Stimulated activated memory B cell treated with anti-CD40 and anti-IgM and Interleukin-4, amounts not matched to agents 10 μg/mL and 1 μg/mL and 100 μg/mL, for 72 hours (primary cell): ENCODE data around the gene TCF23.

Source experiments
- ATAC-seq: fragments of 150-1000 bp; cut with Tn5 transposase; 2 replicates; pipeline ENCODE4 v1.10.0; 2021
- H3K27ac Mint-ChIP-seq: one replicate; pipeline ENCODE4 v1.8.0; 2022; ENCODE audit warnings: mild to moderate bottlenecking, mixed read lengths
- H3K27me3 Mint-ChIP-seq: one replicate; pipeline ENCODE4 v1.8.0; 2022; ENCODE audit warnings: mixed read lengths
- H3K36me3 Mint-ChIP-seq: one replicate; pipeline ENCODE4 v1.8.0; 2022; ENCODE audit warnings: mixed read lengths
- H3K4me1 Mint-ChIP-seq: one replicate; pipeline ENCODE4 v1.8.0; 2022; ENCODE audit warnings: mixed read lengths
- H3K4me3 Mint-ChIP-seq: one replicate; pipeline ENCODE4 v1.8.0; 2022; ENCODE audit warnings: mild to moderate bottlenecking, moderate library complexity, mixed read lengths
- H3K9me3 Mint-ChIP-seq: one replicate; pipeline ENCODE4 v1.8.0; 2022; ENCODE audit warnings: mixed read lengths

TCF23 gene

GRCh38 chr2:27122791-27123190, 26.0 kb upstream of the TCF23 start:
- Mint-ChIP-seq H3K4me1 (peaks cover 25% of the 10 kb centered on the region), H3K9me3 (no peaks in the 10 kb centered on the region), H3K36me3 (no peaks in the 10 kb centered on the region), H3K27me3 (peaks cover 28% of the 10 kb centered on the region), H3K4me3 (peak overlapping the region; percentile 83), H3K27ac (peak overlapping the region; percentile 74)
- no peak for ATAC-seq

GRCh38 chr2:27123302-27124150, 25.3 kb upstream of the TCF23 start, which contains the start of gene ABHD1:
TSS of gene ABHD1 (plus strand) at chr2:27123815. CDS start at chr2:27123949, 134 bp downstream.
- Mint-ChIP-seq H3K4me3 (peak within 1 kb of the TSS; percentile 83), H3K36me3 (no peaks in the 10 kb centered on the region), H3K27ac (peak within 1 kb of the TSS; percentile 74), H3K9me3 (no peaks in the 10 kb centered on the region), H3K4me1 (peaks cover 20% of the 10 kb centered on the region), H3K27me3 (peaks cover 20% of the 10 kb centered on the region)
- peak; percentile 89 for ATAC-seq

DNA sequence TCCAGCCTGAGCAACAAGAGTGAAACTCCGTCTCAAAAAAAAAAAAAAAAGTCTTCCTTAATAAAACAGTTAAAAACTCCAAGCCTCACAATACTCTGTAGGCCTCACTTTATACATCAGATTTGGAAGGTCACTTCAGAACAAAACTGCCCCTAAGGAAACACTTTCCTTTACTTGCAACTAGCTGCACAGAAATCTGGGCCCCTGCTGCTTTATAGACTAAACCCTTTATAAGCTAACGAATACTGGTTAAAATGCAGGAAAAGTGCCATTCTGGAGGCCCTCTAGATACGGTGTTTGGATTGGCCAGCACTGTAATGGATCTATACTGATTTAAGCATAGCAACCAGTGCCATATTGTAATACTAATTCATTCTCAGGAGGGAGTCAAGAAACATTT, 23.7 kb upstream of the TCF23 start:
- H3K27me3 Mint-ChIP-seq, result peaks cover 5% of the 10 kb centered on the region

GRCh38 chr2:27126252-27126710, 22.5 kb upstream of the TCF23 start:
- no peak overlapping the region for H3K27ac Mint-ChIP-seq
- peaks cover 21% of the 10 kb centered on the region for H3K4me1 Mint-ChIP-seq
- no peak for ATAC-seq
- no peaks in the 10 kb centered on the region for H3K27me3 Mint-ChIP-seq
- H3K9me3 Mint-ChIP-seq, result no peaks in the 10 kb centered on the region
- peaks cover 21% of the 10 kb centered on the region for H3K36me3 Mint-ChIP-seq
- no peak overlapping the region for H3K4me3 Mint-ChIP-seq

More for the DNA sequence above, 23.7 kb upstream of the TCF23 start:
- Mint-ChIP-seq H3K27ac (no peak overlapping the region), H3K4me3 (no peak overlapping the region), H3K36me3 (peaks cover 9% of the 10 kb centered on the region), H3K4me1 (peaks cover 21% of the 10 kb centered on the region), H3K9me3 (no peaks in the 10 kb centered on the region)
- ATAC-seq, result no peak

- no peak for ATAC-seq
- H3K9me3 Mint-ChIP-seq, result no peaks in the 10 kb centered on the region
Observed at GRCh38 chr2:27127883-27128667, 20.7 kb upstream of the TCF23 start.

DNA sequence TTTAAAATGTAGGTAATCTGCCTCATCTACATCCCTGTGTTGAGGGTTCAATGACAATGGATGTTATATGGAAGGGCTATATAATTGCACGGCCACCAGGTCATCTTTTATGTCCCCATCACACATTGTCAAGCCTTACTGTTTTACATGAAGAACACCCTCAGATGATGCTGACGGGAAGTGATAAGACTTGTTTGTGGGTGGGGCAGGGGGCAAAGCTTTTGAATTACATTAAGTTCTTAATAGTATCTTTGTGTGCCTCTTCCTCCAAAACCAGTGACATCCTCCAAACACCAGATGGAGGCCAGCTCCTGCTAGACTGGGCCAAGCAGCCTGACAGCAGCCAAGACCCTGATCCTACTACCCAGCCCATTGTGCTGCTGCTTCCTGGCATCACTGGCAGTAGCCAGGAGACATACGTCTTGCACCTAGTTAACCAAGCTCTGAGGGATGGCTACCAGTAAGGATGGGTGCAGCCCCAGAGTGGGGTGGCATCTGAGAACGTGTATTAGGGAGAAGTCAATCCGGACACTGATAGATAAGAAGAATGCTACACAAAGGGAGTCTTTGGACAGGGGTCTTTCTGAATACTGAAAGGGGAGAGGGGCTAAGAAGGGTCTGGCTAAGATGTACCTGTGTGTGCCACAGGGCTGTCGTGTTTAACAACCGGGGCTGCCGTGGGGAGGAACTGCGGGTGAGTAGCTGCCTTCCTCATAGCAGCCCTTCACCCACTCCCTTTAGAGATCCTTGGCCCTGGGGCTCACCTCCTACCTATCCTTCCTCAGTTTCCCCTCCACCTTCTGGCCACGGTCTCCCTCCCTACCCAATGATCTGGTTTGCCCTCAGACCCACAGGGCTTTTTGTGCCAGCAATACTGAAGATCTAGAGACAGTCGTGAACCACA, 19.9 kb upstream of the TCF23 start:
- ATAC-seq, result no peak
- Mint-ChIP-seq H3K4me3 (no peak overlapping the region), H3K36me3 (peaks cover 39% of the 10 kb centered on the region), H3K27me3 (no peaks in the 10 kb centered on the region), H3K9me3 (no peaks in the 10 kb centered on the region), H3K4me1 (peaks cover 23% of the 10 kb centered on the region), H3K27ac (no peak overlapping the region)

More at GRCh38 chr2:27127883-27128667, 20.7 kb upstream of the TCF23 start:
- H3K27me3 Mint-ChIP-seq, result no peaks in the 10 kb centered on the region
- peaks cover 35% of the 10 kb centered on the region for H3K36me3 Mint-ChIP-seq
- peaks cover 23% of the 10 kb centered on the region for H3K4me1 Mint-ChIP-seq
- no peak overlapping the region for H3K4me3 Mint-ChIP-seq
- no peak overlapping the region for H3K27ac Mint-ChIP-seq

GRCh38 chr2:27130396-27130795, 18.4 kb upstream of the TCF23 start:
- Mint-ChIP-seq H3K9me3 (no peaks in the 10 kb centered on the region), H3K4me3 (no peak overlapping the region), H3K4me1 (peaks cover 20% of the 10 kb centered on the region), H3K27me3 (no peaks in the 10 kb centered on the region), H3K27ac (no peak overlapping the region), H3K36me3 (peaks cover 39% of the 10 kb centered on the region)
- ATAC-seq, result no peak

GRCh38 chr2:27131429-27131828, 17.4 kb upstream of the TCF23 start:
- ATAC-seq, result no peak
- H3K36me3 Mint-ChIP-seq, result peaks cover 39% of the 10 kb centered on the region
- H3K4me1 Mint-ChIP-seq, result peaks cover 20% of the 10 kb centered on the region
- no peak overlapping the region for H3K4me3 Mint-ChIP-seq
- H3K27ac Mint-ChIP-seq, result no peak overlapping the region
- H3K9me3 Mint-ChIP-seq, result no peaks in the 10 kb centered on the region
- no peaks in the 10 kb centered on the region for H3K27me3 Mint-ChIP-seq

DNA sequence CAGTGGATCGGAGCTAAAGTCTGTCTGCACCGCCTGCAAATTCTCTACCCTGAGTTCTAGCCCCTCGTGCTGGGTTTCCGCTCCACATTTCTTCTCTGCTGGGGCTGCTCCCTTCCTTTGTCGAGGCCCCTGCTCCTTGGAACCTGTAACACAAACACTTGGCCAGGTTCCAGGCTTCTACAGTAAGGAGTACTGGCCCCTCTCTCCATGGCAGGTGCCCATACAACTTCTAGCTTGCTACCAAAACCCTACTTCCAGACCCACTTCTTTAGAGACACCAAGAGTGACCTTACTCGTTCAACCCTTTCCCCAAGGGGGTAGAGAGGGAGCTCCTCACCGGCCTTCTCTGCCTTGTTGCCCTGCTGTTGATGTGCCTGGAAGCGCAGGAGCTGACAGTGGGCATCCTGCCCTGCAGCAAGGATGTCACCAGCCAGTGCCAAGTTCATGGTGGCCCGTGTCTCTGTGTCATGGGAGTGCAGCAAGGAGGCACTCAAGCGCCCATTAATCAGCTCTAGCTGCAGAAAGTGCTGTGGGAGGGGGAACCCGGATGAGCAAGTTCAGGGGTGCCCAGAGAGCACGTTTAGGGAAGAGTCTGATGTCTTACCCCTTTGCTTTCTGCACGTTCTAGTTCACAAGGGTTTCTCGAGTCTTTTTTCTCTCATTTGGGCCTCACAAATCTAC, 15.5 kb upstream of the TCF23 start:
- no peaks in the 10 kb centered on the region for H3K9me3 Mint-ChIP-seq
- ATAC-seq, result no peak
- H3K36me3 Mint-ChIP-seq, result peaks cover 39% of the 10 kb centered on the region
- no peaks in the 10 kb centered on the region for H3K27me3 Mint-ChIP-seq
- H3K4me1 Mint-ChIP-seq, result peaks cover 20% of the 10 kb centered on the region
- peak overlapping the region; percentile 89 for H3K4me3 Mint-ChIP-seq
- H3K27ac Mint-ChIP-seq, result peak overlapping the region; percentile 87

GRCh38 chr2:27133905-27134780, 14.7 kb upstream of the TCF23 start, which contains the start of gene PREB:
TSS of gene PREB (minus strand) at chr2:27134636. CDS start at chr2:27134421, 215 bp downstream.
- peak; percentile 96 for ATAC-seq
- peaks cover 38% of the 10 kb centered on the region for H3K36me3 Mint-ChIP-seq
- no peaks in the 10 kb centered on the region for H3K9me3 Mint-ChIP-seq
- no peaks in the 10 kb centered on the region for H3K27me3 Mint-ChIP-seq
- H3K4me3 Mint-ChIP-seq, result peak within 1 kb of the TSS; percentile 89
- peak within 1 kb of the TSS; percentile 87 for H3K27ac Mint-ChIP-seq
- peaks cover 18% of the 10 kb centered on the region for H3K4me1 Mint-ChIP-seq

- ATAC-seq, result no peak
- H3K27me3 Mint-ChIP-seq, result no peaks in the 10 kb centered on the region
- no peaks in the 10 kb centered on the region for H3K9me3 Mint-ChIP-seq
- peak overlapping the region; percentile 89 for H3K4me3 Mint-ChIP-seq
- peaks cover 13% of the 10 kb centered on the region for H3K4me1 Mint-ChIP-seq
- H3K27ac Mint-ChIP-seq, result peak overlapping the region; percentile 87
- H3K36me3 Mint-ChIP-seq, result peaks cover 31% of the 10 kb centered on the region
Observed at GRCh38 chr2:27134781-27135477, 13.9 kb upstream of the TCF23 start.

DNA sequence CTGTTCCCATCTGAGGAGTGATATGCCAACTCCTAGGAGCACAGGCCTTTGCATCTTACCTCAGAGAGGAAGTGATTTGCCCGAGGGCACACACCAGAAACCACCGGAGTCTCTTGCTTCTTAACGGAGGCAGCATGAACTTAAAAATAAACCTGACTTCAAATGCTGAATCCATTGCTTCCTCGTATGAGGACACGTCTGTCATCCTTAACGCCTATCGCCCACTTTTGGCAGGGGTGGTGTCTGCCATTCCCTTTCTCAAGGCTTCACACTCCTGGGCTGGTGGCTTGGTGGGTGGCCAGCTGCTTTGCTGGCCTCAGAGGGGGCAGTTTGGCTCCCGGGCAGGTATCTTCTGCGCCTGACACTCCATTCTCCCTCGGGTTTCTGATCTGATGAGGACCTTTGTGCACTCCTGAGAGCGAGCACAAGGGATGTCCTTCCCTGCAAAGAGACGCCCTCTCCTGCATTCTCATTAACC, 13.3 kb upstream of the TCF23 start:
- H3K9me3 Mint-ChIP-seq, result no peaks in the 10 kb centered on the region
- no peaks in the 10 kb centered on the region for H3K27me3 Mint-ChIP-seq
- H3K36me3 Mint-ChIP-seq, result peaks cover 25% of the 10 kb centered on the region
- H3K27ac Mint-ChIP-seq, result peak overlapping the region; percentile 87
- peak overlapping the region; percentile 89 for H3K4me3 Mint-ChIP-seq
- H3K4me1 Mint-ChIP-seq, result peaks cover 13% of the 10 kb centered on the region
- no peak for ATAC-seq

GRCh38 chr2:27136751-27137150, 12.1 kb upstream of the TCF23 start:
- H3K4me1 Mint-ChIP-seq, result peaks cover 13% of the 10 kb centered on the region
- H3K36me3 Mint-ChIP-seq, result peaks cover 13% of the 10 kb centered on the region
- no peak overlapping the region for H3K27ac Mint-ChIP-seq
- ATAC-seq, result no peak
- no peaks in the 10 kb centered on the region for H3K9me3 Mint-ChIP-seq
- no peaks in the 10 kb centered on the region for H3K27me3 Mint-ChIP-seq
- H3K4me3 Mint-ChIP-seq, result no peak overlapping the region
